ENCODE measurements around the gene C3orf18. TPM values are rescaled to one million over a fixed set of nuclear protein-coding genes. Genes with fewer than 3 reads are reported as not detected.

Gene C3orf18
- polyA plus RNA-seq, 5 donors: 16.5 to 23.6 (median 22.8) TPM

- no peak for DNase-seq
Measured at GRCh38 chr3:50552598-50552997, 14.9 kb downstream of the C3orf18 start.

- no peak for DNase-seq
Measured at GRCh38 chr3:50551681-50552435, 15.7 kb downstream of the C3orf18 start.

GRCh38 chr3:50551054-50551659, 16.4 kb downstream of the C3orf18 start:
- DNase-seq: no peak

GRCh38 chr3:50550079-50550736, 17.3 kb downstream of the C3orf18 start:
- peak in 1 of 2 donors; percentile 44 for DNase-seq

GRCh38 chr3:50549226-50549625, 18.3 kb downstream of the C3orf18 start:
- DNase-seq: no peak

GRCh38 chr3:50545781-50546180, 21.8 kb downstream of the C3orf18 start:
- no peak for DNase-seq

GRCh38 chr3:50542177-50543034, 25.1 kb downstream of the C3orf18 start:
- DNase-seq: peak; percentile 41 to 72

GRCh38 chr3:50539356-50540286, 27.9 kb downstream of the C3orf18 start:
- DNase-seq: no peak

GRCh38 chr3:50537421-50538129, 30.0 kb downstream of the C3orf18 start:
- DNase-seq: no peak

GRCh38 chr3:50536471-50537180, 30.9 kb downstream of the C3orf18 start:
- no peak for DNase-seq

- DNase-seq: no peak
Measured at GRCh38 chr3:50534681-50535330, 32.7 kb downstream of the C3orf18 start.

GRCh38 chr3:50533807-50534461, 33.6 kb downstream of the C3orf18 start:
- no peak for DNase-seq

GRCh38 chr3:50533316-50533715, 34.2 kb downstream of the C3orf18 start:
- DNase-seq: no peak

GRCh38 chr3:50532062-50532705, 35.4 kb downstream of the C3orf18 start:
- no peak for DNase-seq

- no peak for DNase-seq
Measured at GRCh38 chr3:50531201-50531600, 36.3 kb downstream of the C3orf18 start.

GRCh38 chr3:50530001-50530970, 37.3 kb downstream of the C3orf18 start:
- DNase-seq: no peak

GRCh38 chr3:50525987-50526386, 41.6 kb downstream of the C3orf18 start:
- DNase-seq: no peak
